GM23248 (cell line): Measurements from ENCODE around the gene MOCOS.

Source experiments
- EZH2 ChIP-seq: fragments of 200-600 bp; sonication (generic); IDR thresholded peaks from 2 replicates; pipeline ENCODE4 v1.6.1; 2018; ENCODE audit warnings: antibody characterized with exemption, mild to moderate bottlenecking; ENCODE audit not compliant: insufficient read depth, poor library complexity, severe bottlenecking
- EZH2phosphoT487 ChIP-seq: fragments of 200-600 bp; sonication (generic); IDR thresholded peaks from 2 replicates; pipeline ENCODE4 v1.6.1; 2018; ENCODE audit warnings: antibody characterized with exemption, moderate library complexity, mild to moderate bottlenecking, low read depth; ENCODE audit not compliant: insufficient read depth

- TF ChIP-seq EZH2 (no peak), EZH2phosphoT487 (no peak)
These were observed 77.7 kb downstream of the MOCOS start for GRCh38 chr18:36265015-36265414.
